GM21528 (cell line): ENCODE measurements around the gene SLC25A53.
"Not testable (repeated sequence)": the region's sequence is repeated elsewhere in the genome, so short reads cannot be mapped to it uniquely, and the experiment has no call there.

Experiments
- ATAC-seq: cut with Tn5 transposase; IDR thresholded peaks from one replicate; pipeline ENCODE4 v1.9.1; 2021; ENCODE audit warnings: mild to moderate bottlenecking, moderate library complexity; ENCODE audit not compliant: unreplicated experiment, low FRiP score

The SLC25A53 gene

DNA sequence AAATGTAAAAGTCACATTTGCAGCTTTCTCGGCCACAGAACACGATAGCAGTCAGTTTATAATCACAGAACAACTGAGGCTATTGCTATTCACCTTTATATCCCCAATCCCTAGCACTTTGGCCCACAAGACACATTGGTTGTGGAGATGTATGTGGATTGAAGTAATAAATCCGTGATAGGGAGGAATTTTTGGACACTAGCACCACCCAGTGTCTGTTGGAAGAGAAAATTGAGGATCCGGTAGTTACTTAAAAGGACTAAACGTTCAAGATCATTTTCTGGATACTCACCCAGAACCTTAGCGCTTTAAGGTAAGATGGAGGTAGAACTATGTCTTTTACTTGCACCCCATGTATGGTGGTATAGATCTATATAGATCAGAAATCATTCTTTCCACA lies 79.0 kb downstream of the SLC25A53 start:
- ATAC-seq = not testable (repeated sequence)

DNA sequence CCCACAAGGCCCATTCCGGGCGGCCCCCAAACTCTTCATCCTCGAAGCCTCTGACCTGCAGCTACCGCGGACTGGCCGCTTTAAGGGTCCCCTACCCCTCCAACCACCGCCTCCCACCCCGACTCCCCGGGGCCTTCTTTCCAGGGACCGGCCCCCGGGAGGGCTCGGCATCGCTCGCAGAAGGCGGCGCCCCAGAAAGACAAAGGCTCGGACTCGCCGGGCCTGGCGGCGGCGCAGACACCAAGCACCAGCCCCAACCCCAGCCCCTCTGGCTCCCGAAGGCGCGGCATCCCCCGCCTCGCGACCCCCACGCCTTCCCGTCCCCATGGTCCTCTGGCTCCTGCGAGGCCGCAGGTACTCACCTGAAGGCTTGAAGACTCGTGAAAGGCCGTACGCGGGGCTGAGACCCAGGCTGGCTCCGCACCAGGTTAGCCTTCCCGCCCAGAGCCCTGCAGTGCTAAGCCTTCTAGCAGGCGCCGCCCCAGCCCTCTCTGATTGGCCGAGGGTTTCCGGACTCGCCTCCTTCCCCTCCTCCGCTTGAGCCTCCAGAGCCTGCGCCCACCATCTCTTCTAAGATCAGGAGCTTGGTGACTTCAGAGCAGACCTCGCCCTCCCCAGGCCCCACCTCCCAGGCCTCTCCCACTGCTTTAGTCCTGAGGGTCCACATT lies 80.9 kb downstream of the SLC25A53 start, which contains the start of gene TMSB15C:
TSS of gene TMSB15C (minus strand) at position 459 of the 668 bp plus-strand sequence.
- ATAC-seq = peak; percentile 98

DNA sequence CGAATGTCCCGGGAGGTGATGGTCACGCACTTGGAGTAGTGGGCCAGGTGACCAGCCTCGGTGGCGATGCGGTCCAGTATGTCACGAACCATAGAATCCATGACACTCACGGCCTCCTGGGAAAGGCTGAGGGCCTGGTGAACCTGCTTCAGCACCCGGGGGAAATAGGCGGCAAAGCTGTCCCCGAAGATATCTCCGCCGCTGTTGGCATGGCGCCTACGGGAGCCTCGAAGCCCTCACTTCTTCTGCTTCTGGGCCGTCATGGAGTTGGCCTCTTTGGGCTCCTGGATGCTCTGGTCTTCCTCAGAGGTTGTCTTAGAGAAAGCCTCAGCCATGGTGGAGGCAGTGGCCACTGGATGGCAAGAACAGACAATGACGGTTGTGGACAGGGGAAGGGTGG lies 94.2 kb downstream of the SLC25A53 start:
- ATAC-seq = not testable (repeated sequence)

DNA sequence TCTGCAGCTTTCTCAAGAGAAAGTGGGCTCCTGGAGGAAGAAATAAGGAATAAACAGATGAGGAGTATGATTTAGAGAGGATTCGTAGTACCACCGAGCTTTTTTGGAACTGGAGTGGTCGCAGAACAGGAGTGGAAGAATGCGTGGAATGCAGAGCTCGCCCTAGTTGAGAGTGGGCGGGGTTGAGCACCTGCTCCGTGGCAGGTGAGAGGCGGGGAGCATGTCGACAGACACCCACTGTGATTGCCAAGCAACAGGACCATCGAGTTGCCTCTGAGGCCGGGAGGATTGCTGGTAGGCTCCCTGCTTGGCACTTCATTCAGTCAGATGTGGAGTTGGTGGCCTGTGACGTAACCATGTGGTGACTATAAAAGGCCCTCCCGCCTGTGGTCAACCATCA lies 101.9 kb downstream of the SLC25A53 start:
- ATAC-seq = not testable (repeated sequence)
